GM19238 (cell line): ENCODE data around the gene MSI2.

Experiments used
- DNase-seq: peaks from one replicate; pipeline ENCODE4 v3.0.0; 2011; ENCODE audit warnings: low spot score; ENCODE audit not compliant: insufficient read length

Gene MSI2

GRCh38 chr17:57535249-57535966 is 279.1 kb downstream of the MSI2 start:
- no peak for DNase-seq

GRCh38 chr17:57536289-57536688 is 280.0 kb downstream of the MSI2 start:
- DNase-seq: no peak

- DNase-seq: no peak
These were observed 280.6 kb downstream of the MSI2 start for GRCh38 chr17:57536789-57537523.

GRCh38 chr17:57537524-57538410 is 281.4 kb downstream of the MSI2 start:
- DNase-seq: no peak

GRCh38 chr17:57538736-57539456 is 282.6 kb downstream of the MSI2 start:
- DNase-seq: no peak

- DNase-seq: no peak
These were observed 283.4 kb downstream of the MSI2 start for GRCh38 chr17:57539529-57540301.

- no peak for DNase-seq
These were observed 284.3 kb downstream of the MSI2 start for GRCh38 chr17:57540596-57540995.

GRCh38 chr17:57541049-57541448 is 284.7 kb downstream of the MSI2 start:
- DNase-seq: no peak

- DNase-seq: no peak
These were observed 285.4 kb downstream of the MSI2 start for GRCh38 chr17:57541472-57542394.

- no peak for DNase-seq
These were observed 286.2 kb downstream of the MSI2 start for GRCh38 chr17:57542510-57542909.

- DNase-seq: no peak
These were observed 286.9 kb downstream of the MSI2 start for GRCh38 chr17:57543230-57543629.

- DNase-seq: no peak
These were observed 288.1 kb downstream of the MSI2 start for GRCh38 chr17:57544401-57544800.

GRCh38 chr17:57544834-57545463 is 288.6 kb downstream of the MSI2 start:
- DNase-seq: no peak

- DNase-seq: no peak
These were observed 289.5 kb downstream of the MSI2 start for GRCh38 chr17:57545731-57546342.

- no peak for DNase-seq
These were observed 292.4 kb downstream of the MSI2 start for GRCh38 chr17:57548421-57549410.

GRCh38 chr17:57549468-57549867 is 293.1 kb downstream of the MSI2 start:
- DNase-seq: no peak

GRCh38 chr17:57550016-57550415 is 293.7 kb downstream of the MSI2 start:
- no peak for DNase-seq
